Muscle of back (tissue), 11 donors: ENCODE data around the gene STK39. TPM values are rescaled to one million over a fixed set of nuclear protein-coding genes. Genes with fewer than 3 reads are reported as not detected.
A peak's percentile ranks its signal among the peaks of the same experiment; 100 is the strongest.

Source experiments
- DNase-seq, 3 donors: peaks; one replicate each; pipeline versions ENCODE4 v3.0.0 to v3.0.0-alpha.2; 2013
- polyA plus RNA-seq, 10 donors: library from polyadenylated mRNA; unstranded; fragments of 120-200 nt; gene quantifications; one replicate each; pipeline ENCODE4 v1.2.1, GENCODE V29; 2013; ENCODE audit not compliant: insufficient read length in 10 of 10

The STK39 gene
- polyA plus RNA-seq, 10 donors, result 18.3 to 26.0 (median 21.2) TPM

DNA sequence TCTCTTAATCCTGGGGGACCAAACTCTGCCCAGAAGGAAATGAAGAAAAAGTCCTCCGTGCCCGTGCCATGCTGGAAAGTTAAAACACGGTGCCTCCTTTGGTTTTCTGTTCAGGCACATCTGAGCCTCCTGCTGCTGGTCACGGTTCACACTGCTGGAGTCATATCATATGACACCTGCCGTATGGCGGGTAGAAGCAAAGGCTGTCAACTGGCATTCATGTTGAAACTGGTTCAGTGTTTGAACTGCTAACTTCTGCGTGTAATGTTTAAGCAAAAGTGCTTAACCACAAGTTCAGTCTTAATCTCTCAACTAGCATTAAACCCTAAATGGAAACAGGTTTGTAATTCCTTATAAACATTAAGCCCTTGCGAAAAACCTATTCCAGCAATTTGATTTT, 3.1 kb downstream of the STK39 start:
- no peak for DNase-seq

DNA sequence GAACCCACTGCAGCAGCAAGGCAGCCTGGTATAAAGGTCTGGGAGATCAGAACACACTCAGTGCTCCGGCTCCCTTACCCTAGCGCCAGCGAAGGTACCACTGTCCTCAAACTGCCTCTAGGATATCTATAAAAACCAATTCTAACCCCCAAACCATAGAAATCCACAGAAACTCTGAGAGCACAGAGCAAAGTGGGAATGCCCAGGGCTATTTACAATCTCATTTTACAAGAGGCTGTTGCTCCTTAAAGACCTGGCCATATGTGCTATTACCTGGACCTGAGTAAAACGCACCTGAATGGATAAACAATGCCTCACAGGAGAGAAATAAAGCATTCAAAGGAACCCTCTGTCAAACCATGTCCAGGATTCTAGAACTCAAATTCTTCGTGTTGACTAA, 4.3 kb downstream of the STK39 start:
- DNase-seq, result no peak

DNA sequence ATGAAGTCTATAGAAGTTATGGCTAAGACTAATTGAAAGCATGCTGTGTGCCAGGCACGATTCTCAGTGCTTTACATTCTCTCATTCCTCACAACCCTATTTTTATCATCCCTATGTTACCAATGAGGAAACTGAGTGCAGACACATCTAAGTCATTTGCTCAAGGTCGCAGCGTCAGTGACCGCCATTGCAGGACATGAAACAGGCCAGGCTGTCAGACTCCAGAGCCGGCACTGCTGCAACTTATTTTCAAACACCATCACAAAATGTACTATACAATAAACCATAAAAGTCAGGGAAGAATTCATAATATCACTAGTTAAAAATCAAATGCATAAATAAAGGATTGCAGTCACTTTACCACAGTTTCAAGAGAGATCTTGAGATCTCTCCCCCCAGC, 5.6 kb downstream of the STK39 start:
- DNase-seq, result no peak

DNA sequence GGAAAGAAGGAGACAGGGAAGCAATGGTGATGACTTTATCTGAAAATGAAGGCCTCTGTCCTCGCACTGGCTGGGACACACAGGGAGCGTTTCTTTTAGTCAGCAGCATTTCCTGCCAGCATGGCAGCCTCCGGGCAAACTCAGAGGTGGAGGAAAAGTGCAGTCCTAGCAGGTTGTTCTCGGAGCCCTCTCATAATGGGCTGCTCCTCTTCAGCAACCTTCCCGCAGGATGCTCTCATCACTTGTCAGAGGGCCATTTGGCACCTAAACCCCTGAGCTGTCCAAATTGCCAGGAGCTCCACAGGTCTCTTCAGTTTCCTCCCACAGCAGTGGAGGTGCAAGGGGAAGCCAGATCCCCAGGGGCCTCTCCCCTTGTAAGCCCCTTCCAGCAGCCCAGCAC, 6.2 kb downstream of the STK39 start:
- DNase-seq, result no peak

DNA sequence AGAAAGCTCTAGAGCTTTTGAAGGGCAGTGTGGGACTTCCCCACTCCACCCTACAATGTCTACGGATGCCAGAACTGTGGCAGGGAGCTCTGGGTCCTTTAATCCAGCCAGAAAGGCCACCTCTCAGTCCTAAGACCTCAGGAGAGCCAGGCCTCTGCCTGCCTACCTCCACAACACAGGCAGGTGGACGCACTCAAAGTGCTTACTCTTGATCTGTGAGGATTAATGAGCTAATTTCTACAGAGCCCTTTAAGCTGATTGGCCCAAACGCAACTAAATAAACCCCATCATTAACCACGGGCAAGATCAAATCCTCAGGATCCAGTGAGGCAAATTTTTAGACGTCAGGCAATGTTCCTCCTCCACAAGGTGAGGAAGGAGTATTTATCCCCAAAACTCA, 8.1 kb downstream of the STK39 start:
- DNase-seq, result no peak

DNA sequence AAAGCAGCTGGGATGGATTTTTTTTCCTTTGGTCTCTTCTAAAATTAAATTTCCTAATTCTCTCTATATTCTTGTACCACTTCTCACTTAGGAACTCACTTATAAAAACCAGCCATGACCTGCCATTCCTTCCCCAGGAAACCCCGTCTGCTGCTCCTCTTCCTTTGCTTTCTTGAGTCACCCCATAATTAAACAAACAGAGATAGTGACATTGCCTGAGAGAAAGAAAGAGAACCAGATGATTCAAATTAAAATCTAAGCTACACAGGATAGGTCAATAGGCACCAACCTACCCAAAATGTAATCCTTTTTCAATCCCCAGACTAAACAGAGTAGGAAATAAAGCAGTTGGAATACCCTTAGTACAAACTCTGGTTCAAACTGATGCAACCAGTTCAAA, 9.7 kb downstream of the STK39 start:
- DNase-seq, result no peak

DNA sequence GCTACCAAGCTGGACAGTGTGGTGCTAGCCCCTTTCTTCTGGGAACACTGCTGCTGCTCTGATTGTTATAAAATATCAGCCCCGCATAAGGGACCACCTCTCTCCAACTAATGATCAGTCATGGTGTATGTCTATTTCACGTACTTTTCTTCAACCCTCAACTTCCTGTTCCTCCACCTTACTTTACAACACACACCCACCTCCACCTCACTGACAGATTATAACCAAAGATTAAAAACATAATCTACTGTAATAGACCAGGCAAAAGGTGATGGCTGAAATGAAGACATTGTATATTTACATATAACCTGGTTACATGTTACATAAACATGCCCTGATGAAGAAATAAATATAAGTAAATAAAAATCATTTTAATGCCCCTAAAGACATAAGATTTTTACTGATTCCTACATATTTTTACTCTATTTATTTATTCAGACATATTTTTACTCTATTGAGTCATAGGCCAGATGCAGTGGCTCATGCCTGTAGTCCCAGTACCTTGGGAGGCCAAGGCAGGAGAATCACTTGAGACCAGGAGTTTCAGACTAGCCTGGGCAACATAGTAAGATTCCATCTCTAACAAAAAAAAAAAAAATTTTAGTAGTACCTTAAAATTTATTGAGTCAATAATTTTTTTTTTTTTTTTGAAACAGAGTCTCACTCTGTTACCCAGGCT, 12.8 kb downstream of the STK39 start:
- DNase-seq, result no peak

DNA sequence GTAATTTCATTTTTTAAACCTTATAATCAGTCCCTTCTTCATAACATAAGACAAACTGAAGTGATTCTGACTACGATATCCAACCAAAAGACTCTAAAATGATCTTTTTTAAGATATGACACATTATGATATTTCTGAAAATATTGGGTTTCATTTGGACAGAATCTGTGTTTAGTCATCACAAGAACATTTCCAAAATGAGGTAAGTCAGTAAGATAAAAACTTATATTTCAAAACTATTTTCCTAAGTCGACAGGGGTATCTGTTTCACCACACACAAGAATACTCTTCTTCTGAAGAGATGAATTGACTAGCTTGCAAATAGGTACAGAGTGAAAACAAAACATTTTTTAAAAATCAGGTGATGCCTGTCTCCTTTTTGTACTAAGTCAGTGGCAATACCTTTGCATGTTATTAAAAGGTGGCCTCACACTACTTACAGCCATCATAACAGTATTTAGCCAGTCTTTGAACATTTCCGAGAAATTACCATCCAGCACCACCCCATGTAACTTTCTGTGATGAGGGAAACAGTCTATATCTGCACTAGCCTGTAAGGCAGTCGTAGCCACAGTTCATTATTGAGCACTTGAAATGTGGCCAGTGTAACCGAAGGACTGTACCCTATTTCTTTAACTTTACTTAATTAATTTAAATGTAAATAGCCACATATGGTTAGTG, 13.5 kb downstream of the STK39 start:
- DNase-seq, result no peak

DNA sequence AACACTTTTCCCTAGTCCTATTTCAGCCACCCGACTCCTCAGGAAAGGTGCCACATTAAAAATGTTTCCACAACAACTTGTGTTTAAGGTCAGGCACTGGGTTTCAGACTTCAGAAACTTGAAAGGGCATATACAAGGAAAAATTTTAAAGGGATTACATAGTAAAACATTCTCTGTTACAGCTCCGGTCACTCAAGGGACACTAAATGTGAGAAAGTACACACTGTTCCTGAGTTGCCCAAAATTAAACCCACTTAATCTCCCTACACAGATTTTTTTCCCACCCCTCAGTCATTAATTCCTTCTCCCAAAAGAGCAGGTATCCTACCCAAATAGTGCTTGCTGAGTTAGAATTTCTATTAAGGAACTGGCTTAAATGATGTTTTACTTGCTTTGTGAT, 14.2 kb downstream of the STK39 start:
- no peak for DNase-seq

DNA sequence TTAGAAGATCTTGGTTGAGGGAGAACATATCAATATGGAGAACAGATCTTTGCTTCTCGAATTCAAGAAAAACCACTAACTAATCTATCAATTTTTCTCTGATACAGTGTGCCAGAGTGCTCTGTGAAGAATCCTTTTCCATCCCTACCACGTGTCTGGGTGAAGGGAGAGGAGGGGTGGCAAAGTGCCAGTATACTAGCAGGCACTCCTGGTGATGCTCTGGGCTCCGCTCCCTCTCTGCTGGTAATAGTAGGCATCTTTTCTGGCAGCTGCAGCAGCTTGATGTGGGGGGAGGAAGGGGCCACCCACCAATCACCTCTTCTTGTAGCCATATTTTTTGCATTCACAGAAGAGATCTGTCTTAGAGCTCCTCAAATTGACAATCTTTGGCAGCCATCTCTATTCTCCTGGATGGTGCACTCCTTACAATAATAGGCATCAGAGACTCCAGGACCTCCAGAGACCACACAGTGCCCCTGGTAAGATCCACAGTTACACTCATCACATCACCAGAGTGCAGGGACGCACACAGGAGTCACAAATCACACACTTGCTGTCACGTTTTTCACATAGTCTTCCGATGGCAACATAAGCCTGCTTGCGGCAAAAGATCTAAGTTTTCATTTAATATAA, 15.7 kb downstream of the STK39 start:
- DNase-seq, result no peak

DNA sequence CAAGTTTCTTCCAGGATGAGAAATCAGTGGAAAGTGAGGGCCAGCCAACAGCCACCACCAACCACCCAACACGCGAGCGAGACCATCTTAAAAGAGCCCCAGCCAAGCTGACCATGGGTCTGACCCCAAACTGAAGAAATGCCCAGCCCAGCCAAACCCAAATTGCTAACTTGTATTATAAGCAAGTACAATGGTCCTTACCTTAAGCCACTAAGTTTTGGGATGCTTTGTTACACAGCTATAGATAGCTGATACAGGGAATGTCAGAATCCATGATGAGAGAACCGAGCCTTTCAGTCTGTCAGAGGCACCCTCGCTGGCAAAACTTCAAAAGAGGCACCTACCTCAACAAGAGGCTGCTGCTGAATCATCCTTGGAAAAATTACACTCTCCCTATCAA, 17.0 kb downstream of the STK39 start:
- no peak for DNase-seq

DNA sequence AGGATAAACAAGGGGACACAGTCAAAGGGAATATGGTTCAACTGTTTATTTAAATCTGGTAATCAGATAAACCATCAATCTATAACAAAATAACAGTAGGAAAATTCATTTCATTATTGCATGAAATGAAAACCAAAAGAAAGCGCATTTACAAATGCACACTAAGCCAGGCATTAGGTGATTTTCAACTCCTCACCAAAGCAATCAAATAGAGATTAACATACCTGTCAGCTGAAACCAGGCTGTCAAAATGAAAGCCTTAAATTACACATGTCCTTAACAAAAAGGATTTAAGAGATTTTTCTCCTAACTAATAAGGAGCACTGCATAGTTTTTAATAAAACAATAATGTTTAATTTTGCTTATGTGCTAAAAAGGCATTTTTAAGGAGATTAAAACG, 23.0 kb downstream of the STK39 start:
- DNase-seq, result no peak

DNA sequence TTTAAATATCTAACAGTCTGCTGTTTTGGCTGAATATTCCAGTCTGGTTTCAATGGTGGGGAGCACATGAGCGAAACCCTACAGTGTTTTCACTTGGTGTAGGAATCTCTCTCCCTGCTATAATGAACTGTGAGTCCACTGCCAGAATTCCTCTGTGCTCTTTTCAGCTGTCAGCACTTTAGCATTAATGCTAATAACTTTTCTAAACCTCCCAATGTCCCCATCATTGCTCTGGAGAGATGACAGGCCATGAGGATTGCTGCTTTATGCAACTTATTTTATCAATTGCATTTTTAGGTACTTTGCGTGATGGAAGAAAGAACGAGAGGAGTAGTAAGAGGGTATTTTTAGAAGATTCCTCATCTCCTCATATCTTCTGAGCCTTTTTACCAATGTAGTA, 25.3 kb downstream of the STK39 start:
- DNase-seq, result no peak

DNA sequence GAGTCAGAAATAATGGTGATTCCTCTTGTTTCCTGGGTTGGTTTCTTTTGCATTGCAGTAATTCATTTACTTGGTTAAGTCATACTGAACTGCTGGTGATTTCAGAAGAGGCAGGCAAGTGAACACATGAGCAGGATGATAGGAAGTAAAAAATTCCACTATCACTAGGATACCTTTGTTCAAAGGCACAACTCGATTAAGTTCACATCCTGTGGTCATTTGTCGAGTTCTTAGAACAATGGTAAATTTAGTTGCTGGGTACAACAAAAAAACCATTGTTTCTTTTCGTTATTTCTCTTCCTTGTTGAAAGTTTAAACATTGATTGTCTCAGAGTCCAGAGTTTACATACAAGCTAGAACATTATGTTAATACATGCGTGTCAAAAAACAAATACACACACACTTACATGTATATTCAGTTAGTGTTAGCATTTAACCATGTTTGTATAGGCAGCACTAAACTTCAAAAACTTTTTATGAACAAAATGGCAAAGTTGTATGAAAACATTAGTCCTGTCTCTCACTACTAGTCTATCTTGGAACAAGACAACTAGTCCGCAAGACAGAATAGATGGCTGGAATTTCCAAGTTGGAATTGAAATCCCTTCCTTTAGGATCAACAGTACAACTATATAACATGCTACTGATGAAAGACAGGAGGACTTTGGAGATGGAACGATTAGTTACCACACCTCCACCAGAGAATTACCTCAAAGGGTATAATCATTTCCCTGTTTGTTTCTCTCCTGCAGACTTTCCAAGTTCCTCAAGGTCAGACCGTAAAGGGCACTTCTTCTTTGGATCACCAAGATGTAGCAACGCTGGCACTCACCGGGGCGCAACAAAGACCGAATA, 26.2 kb downstream of the STK39 start:
- DNase-seq, result no peak

DNA sequence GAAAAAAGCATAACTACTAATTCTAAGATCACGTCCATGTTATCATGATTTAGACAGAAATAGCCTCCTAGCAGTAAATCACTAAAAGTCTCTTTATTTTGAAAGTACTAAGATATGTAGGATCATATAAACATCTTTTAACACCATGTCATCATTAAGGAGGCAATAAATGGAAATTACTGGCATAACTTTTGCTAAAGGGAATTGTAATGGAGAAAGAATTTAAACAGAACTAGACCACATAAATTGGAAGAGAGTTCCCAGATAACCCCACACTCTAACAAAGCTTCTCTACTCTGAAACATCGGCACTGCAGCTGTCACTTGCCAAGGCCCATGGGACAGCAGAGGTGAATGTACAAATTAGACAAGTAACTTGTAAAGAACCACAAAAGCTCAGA, 29.5 kb downstream of the STK39 start:
- no peak for DNase-seq

DNA sequence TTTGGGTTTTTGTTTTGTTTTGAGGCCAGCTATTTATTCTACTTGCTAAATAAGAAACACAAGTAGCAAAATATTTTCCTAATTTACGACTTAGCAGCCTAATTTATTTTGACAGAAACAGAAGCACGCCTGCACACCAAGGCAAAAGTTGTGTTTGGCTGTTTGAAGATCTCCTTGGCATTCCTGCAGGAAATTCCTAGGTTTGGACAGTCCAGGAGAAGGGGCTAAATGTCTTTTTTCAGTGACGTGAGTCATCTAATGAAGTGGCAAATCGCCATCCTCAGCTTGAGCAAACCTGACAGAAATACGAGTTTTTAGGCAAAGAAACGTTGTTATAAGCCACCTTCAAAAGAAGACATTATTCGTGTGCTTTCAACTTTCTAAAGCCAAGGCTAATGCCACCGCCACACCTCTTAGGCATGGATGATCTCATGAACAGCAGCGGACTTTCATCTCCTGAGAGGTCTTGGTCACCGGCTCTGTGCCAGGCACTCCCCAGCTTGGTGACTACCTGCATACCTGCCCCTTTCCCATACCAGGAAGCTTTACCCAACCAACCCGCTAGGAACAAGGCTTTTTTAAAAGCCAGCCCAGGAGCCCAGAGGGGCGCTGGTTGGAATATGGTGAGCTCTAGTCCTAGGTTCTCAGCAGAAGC, 30.9 kb downstream of the STK39 start:
- DNase-seq, result no peak

DNA sequence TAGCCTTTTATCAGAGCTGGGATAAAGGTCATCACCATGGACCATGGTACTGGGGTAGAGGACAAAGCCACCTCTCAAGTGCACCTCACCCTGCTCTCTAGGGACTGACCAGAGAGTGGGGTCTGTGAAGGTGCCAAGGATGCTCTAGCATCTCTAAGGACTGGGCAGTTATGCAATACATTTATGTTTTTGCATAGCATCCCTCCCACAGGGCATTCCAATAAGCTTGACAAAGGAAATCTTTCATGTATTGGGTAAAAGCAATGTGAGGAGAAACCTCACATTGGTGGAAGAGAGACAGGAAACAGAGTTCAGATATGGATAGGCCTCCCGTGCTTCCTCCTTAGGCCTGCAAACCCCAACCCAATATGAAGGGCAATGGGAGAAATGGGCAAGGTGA, 31.6 kb downstream of the STK39 start:
- DNase-seq, result no peak

DNA sequence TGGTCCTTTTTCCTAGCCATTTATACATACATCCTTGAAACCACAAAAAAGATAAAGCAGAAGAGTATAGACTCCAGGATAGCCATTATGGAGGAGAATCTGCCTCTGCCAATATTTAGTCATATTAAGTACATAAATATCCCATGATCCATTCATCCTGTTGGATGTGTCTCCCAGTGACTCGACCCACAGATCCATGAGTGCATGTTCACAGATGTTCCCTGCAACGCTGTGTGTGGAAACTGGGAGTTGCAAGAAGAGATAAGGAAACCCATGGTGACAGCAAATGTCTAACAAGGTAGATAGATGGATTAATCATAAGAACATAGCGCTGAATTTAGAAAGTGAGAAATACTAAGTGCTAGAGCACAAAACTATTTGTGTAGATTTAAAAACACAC, 34.5 kb downstream of the STK39 start:
- no peak for DNase-seq

DNA sequence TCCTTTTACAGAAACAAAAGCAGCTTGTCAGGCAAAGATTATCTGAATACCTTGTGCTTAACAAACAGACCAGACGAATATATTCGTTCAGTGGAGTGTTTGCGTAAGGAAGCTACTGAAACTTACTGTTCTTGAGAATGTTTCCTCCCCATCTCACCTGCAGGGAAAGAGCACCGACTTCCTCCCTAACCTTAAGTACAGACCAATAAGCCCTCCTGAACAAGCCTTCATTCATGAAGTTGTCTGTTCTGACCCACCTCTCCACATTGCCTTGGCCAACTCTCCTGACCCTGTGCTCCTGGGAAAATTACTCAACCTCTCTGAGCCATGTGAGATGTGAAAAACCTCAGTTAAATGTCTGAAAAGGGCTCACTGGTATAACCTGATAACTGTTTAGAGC, 35.2 kb downstream of the STK39 start:
- DNase-seq, result no peak

DNA sequence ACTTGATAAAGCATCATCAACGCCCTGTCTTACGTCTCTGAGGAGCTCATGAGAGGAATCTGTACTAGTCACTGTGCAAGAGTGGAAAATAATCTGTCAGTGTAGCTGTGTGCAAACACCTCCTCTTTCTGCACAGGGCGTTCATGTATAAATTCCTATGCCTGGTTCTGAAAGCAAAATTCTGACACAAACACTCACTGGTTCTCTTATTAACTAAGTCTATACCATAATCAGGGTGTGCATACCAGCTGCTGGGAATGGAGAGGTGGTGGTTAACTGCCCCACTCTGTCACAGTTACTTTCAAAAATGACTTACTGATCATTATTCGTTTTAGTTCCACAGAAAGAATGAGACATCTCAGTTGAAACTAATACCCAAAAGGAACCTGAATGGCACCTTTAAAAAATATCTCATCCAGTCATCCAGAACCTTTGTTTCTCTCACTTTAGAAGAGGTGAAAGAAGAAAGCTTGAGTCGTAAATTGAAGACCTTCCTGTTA, 35.7 kb downstream of the STK39 start:
- DNase-seq, result no peak

DNA sequence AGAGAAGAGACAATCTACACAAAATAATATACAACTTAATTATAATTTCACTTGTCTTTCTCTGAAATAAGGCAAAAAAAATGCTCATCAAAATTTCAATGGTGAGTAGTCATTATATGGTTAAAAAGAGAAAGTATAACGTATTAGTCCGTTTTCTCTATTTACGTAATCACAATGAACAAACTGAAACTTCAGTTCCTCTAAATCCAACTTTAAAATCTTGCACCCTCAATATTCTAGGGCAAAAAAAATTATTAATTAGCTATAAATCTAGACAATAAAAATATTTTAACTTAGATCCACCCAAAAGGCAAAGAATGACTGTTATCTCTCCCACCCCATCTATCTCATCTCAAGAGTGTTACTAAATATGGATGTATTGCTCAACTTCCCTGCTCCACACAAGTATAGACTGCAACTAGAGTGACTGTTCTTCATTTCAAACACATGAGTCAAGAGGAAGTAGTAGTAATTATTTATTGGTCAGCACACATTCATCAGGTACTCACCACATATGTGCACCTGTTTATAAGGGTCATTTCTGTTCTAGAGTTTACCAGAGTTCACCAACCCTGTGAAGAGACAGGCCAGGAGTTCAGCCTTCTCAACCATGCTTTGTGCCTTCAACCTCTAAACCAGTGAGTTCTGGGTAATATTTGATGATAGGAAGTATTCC, 36.4 kb downstream of the STK39 start:
- DNase-seq, result peak in 1 of 3 donors; percentile 73
